Ammon's horn (tissue), 1 donor: ENCODE measurements around the gene SATB1.
A peak's percentile ranks its signal among the peaks of the same experiment; 100 is the strongest.

Experiments used
- DNase-seq: peaks from one replicate; pipeline ENCODE4 v3.0.0-alpha.2; 2016; ENCODE audit warnings: low spot score

Gene SATB1

GRCh38 chr3:18431266-18431665 lies 6.1 kb upstream of the SATB1 start:
- no peak for DNase-seq

GRCh38 chr3:18428991-18429745 lies 4.0 kb upstream of the SATB1 start:
- no peak for DNase-seq

GRCh38 chr3:18428036-18428435 lies 2.9 kb upstream of the SATB1 start:
- DNase-seq, result no peak

GRCh38 chr3:18426597-18427193 lies 1.6 kb upstream of the SATB1 start:
- no peak for DNase-seq

- DNase-seq, result peak; percentile 28
These were observed 610 bp upstream of the SATB1 start for GRCh38 chr3:18425641-18426257.

- DNase-seq, result no peak
These were observed 868 bp downstream of the SATB1 start for GRCh38 chr3:18424213-18424728.

GRCh38 chr3:18423401-18424212 lies 1.5 kb downstream of the SATB1 start:
- DNase-seq, result peak; percentile 70

- no peak for DNase-seq
These were observed 2.2 kb downstream of the SATB1 start for GRCh38 chr3:18422972-18423371.

- DNase-seq, result no peak
These were observed 4.6 kb downstream of the SATB1 start for GRCh38 chr3:18420555-18420954.

GRCh38 chr3:18419232-18419631 lies 5.9 kb downstream of the SATB1 start:
- no peak for DNase-seq

GRCh38 chr3:18417904-18418572 lies 7.1 kb downstream of the SATB1 start:
- no peak for DNase-seq

- DNase-seq, result no peak
These were observed 8.8 kb downstream of the SATB1 start for GRCh38 chr3:18416332-18416731.

GRCh38 chr3:18415839-18416238 lies 9.3 kb downstream of the SATB1 start:
- DNase-seq, result no peak

- no peak for DNase-seq
These were observed 10.0 kb downstream of the SATB1 start for GRCh38 chr3:18415167-18415566.

GRCh38 chr3:18412684-18413083 lies 12.5 kb downstream of the SATB1 start:
- no peak for DNase-seq

GRCh38 chr3:18411541-18411940 lies 13.6 kb downstream of the SATB1 start:
- DNase-seq, result no peak

- no peak for DNase-seq
These were observed 14.9 kb downstream of the SATB1 start for GRCh38 chr3:18410205-18410604.

GRCh38 chr3:18409266-18409665 lies 15.9 kb downstream of the SATB1 start:
- DNase-seq, result no peak

- DNase-seq, result no peak
These were observed 20.0 kb downstream of the SATB1 start for GRCh38 chr3:18405141-18405540.

- DNase-seq, result no peak
These were observed 22.1 kb downstream of the SATB1 start for GRCh38 chr3:18403061-18403460.

- DNase-seq, result no peak
These were observed 22.8 kb downstream of the SATB1 start for GRCh38 chr3:18402239-18402799.
